Omental fat pad (tissue), 4 donors: ENCODE results near the gene LEFTY1. TPM values are rescaled to one million over a fixed set of nuclear protein-coding genes. Genes with fewer than 3 reads are reported as not detected.

Experiments
- ATAC-seq: fragments of 150-250 bp; one replicate; pipeline ENCODE4 v1.9.1; 2016; ENCODE audit warnings: mild to moderate bottlenecking, moderate library complexity; ENCODE audit not compliant: low FRiP score
- DNase-seq: peaks from one replicate; pipeline ENCODE4 v3.0.0-alpha.2; 2019; ENCODE audit warnings: low spot score
- total RNA-seq, 4 donors: library from RNA; depleted of rRNA; stranded (reverse); fragments of >200 nt; gene quantifications; one replicate each; pipeline ENCODE4 v1.1.0, GENCODE V29; 2016
- TF ChIP-seq, protein P1 (sequence below), 3 donors: fragments of 450-650 bp; IDR thresholded peaks; one replicate each; pipeline ENCODE4 v1.5.1; 2016 to 2017; ENCODE audit warnings: antibody characterized with exemption in 3 of 3, mild to moderate bottlenecking in 3 of 3, moderate library complexity in 2 of 3

Gene LEFTY1
- total RNA-seq, 4 donors from 2014 or later = 0.44 TPM; not detected in 3

GRCh38 chr1:225870911-225871310 is 18.0 kb downstream of the LEFTY1 start:
- no peak for ATAC-seq
- no peak for DNase-seq
- TF ChIP-seq, protein P1, sequence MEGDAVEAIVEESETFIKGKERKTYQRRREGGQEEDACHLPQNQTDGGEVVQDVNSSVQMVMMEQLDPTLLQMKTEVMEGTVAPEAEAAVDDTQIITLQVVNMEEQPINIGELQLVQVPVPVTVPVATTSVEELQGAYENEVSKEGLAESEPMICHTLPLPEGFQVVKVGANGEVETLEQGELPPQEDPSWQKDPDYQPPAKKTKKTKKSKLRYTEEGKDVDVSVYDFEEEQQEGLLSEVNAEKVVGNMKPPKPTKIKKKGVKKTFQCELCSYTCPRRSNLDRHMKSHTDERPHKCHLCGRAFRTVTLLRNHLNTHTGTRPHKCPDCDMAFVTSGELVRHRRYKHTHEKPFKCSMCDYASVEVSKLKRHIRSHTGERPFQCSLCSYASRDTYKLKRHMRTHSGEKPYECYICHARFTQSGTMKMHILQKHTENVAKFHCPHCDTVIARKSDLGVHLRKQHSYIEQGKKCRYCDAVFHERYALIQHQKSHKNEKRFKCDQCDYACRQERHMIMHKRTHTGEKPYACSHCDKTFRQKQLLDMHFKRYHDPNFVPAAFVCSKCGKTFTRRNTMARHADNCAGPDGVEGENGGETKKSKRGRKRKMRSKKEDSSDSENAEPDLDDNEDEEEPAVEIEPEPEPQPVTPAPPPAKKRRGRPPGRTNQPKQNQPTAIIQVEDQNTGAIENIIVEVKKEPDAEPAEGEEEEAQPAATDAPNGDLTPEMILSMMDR (IDR thresholded peaks at IDR 0.05) = no peak

GRCh38 chr1:225868631-225869330 is 20.2 kb downstream of the LEFTY1 start:
- TF ChIP-seq, protein P1 (IDR thresholded peaks at IDR 0.05) = no peak
- no peak for DNase-seq
- ATAC-seq = no peak

DNA sequence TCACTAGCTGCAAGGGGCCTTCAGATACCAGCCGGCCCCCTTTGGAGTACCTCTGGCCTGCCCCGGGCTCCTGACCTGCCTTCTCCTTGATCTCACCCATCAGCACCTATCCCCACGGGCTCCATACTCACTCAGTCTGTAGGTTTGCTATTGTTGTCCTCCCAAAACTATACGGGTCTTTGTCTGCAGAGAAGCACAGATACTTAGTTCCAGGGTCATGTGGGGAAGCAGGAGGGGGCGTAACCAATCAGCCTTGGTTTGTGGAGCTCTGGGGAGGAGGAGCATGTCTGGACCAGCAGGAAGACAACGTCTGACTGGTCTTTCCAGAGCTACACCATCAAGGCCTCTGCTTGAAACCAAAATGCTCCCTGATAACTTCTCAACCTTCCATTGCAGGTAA is 22.0 kb downstream of the LEFTY1 start:
- DNase-seq = no peak
- no peak for ATAC-seq
- TF ChIP-seq, protein P1 (IDR thresholded peaks at IDR 0.05) = no peak

DNA sequence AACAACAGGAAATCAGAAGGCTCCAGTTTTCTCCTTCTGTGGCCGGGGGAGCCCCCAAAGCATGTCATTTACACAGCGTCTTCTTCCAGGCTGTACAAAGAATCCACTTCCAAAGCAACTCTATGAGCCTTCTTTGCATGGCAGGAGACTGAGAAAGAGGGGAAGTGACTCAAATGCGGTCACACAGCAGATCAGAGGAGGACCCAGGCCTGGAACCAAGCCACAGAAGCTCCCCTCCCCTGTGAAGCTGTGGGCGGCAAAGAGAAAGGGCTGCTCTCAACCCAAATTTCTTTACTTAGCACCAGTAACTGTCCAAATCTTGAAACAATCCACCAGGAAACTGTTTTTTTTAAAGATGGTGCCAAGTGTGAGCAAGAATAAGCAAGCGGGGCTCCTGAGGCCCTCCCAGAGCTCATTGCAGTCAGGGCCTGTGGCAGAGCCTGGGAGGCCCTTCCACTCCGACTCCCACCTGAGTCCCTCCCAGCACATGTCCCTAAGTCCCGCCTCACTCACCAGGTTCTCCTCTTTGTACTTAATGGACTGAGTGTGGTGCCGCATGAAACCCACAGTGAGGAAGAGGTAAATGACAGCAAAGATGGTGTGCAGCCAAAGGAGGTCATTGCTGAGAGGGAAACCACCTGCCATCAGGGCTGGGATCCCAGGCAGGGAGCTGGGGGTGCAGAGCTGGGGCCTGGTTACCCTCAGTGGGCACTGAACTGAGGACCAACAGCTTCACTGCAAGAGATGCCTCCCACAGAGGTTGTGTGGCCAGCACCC is 22.7 kb downstream of the LEFTY1 start:
- TF ChIP-seq, protein P1 (IDR thresholded peaks at IDR 0.05) = no peak
- no peak for ATAC-seq
- no peak for DNase-seq

GRCh38 chr1:225865514-225865913 is 23.4 kb downstream of the LEFTY1 start:
- TF ChIP-seq, protein P1 (IDR thresholded peaks at IDR 0.05) = no peak
- no peak for DNase-seq
- ATAC-seq = no peak

GRCh38 chr1:225863167-225863566 is 25.8 kb downstream of the LEFTY1 start:
- DNase-seq (no peak), ATAC-seq (no peak)
- TF ChIP-seq, protein P1 (IDR thresholded peaks at IDR 0.05) = no peak

- TF ChIP-seq, protein P1 (IDR thresholded peaks at IDR 0.05) = no peak
- ATAC-seq (no peak), DNase-seq (no peak)
Measured at GRCh38 chr1:225862581-225862950, 26.4 kb downstream of the LEFTY1 start.
